Measurements from ENCODE around the gene ATG7.

The ATG7 gene, protein sequence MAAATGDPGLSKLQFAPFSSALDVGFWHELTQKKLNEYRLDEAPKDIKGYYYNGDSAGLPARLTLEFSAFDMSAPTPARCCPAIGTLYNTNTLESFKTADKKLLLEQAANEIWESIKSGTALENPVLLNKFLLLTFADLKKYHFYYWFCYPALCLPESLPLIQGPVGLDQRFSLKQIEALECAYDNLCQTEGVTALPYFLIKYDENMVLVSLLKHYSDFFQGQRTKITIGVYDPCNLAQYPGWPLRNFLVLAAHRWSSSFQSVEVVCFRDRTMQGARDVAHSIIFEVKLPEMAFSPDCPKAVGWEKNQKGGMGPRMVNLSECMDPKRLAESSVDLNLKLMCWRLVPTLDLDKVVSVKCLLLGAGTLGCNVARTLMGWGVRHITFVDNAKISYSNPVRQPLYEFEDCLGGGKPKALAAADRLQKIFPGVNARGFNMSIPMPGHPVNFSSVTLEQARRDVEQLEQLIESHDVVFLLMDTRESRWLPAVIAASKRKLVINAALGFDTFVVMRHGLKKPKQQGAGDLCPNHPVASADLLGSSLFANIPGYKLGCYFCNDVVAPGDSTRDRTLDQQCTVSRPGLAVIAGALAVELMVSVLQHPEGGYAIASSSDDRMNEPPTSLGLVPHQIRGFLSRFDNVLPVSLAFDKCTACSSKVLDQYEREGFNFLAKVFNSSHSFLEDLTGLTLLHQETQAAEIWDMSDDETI

DNA sequence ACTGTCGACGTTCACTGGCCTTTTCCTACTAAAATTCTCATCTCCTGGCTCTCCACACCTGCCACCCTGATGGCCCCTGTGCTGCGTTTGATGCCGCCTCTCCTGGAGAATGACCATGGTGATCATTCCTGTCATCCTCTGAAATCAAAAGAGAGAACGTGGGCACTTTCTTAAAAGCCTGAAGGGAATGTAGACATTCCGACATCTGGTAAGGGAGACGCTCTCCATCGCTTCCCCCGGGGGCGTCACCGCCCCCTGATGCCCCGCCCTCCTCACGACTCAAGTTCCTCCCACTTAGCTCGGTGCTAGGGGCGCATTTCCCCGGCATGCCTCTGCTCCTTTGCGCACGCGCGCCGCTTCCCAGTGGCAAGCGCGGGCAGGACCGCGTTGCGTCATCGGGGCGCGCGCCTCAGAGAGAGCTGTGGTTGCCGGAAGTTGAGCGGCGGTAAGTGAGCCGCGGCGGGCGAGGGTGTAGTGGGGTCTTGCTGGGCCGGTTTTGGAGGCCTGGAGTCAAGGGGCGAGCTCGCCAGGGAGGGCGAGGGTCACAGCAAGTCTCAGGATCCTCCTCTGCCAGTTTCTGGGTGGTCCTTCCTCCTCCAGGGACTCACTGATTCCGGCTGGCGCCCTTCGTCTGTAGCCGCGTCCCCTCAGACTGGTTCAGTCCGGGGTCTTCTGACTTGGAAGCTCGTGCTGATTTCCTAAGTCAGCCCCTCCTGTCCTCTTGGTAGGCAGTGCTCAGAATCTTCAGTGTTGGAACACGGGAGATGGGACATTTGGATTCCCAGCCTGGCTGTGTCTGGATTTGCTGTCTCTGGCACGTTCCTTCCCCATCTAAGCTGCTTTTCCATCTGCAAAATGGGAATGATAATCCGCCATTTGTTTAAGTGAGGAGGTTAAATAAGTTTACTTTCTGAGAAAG, at the start of gene ATG7:
Gene ATG7, plus strand, starts transcription at position 412 of the 919 bp plus-strand sequence. CDS start 26,299 bp downstream, outside the sequence.
- peak; percentile 61 for FAIRE-seq

DNA sequence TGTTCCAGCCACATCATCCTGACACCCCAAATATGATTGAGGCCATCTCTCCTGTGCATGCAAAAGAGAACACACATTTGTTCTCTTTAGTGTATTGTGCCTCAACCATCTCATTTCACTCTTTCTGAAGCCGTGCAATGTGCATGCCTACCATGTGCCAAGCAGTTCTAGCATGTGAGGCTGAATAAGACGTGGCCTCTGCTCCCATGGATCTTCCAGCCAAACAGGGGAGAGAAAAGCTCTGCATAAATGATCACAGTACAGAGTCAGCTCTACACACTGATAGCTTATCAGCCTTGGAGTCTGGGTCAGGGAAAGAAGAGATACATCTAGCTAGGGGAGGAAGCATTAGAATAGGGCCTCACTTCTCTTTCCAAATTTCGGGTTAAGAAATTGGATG, 48.2 kb upstream of the ATG7 start:
- no peak for FAIRE-seq

DNA sequence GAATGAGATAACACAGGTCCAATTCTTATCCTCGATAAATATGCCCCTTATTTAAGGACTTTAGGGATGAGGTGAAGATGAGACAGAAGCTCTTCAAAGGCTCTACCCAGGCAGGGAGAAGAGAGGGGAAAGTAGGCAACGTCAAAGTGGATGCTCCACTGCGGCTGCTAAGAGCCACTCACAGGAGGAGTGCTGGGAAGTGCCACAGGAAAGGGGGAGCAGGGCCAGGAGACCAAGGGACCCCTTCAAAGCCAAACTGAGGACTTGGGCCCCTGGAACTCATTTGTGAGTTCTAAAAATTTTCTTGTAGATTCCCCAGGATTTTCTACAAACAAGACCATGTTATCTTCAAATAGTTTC, 47.3 kb upstream of the ATG7 start:
- FAIRE-seq = no peak

DNA sequence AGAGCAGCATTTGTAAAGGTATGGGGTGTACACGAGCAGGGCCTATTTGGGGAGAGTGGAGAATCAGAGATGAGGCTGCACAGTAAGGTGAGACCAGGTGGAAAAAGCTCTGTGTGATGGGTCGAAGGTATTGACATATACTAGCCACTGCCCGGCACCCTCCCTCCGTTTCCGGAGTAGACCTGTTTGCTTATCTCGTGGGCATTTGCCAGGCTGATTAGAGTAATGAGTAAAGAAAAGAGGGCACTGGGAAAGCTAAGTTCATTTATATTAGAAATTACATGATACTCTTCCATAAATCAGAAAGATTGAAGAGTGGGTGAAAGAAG, 46.2 kb upstream of the ATG7 start:
- FAIRE-seq = no peak

DNA sequence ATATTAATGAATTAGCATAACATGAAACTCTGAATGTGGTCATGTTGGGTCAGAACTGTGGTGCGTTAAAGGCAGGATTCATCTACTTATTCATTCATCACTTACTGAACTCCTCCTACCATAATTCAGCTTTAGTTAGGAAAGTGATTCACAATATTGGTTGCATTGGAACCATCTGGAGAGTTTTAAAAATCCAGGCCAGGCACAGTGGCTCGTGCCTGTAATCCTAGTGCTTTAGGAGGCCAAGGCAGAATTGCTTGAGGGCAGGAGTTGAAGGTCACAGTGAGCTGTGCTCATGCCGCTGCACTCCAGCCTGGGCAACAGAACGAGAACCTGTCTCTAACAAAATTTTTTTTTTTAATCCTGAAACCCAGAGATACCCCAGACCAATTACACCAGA, 44.2 kb upstream of the ATG7 start:
- FAIRE-seq = no peak

DNA sequence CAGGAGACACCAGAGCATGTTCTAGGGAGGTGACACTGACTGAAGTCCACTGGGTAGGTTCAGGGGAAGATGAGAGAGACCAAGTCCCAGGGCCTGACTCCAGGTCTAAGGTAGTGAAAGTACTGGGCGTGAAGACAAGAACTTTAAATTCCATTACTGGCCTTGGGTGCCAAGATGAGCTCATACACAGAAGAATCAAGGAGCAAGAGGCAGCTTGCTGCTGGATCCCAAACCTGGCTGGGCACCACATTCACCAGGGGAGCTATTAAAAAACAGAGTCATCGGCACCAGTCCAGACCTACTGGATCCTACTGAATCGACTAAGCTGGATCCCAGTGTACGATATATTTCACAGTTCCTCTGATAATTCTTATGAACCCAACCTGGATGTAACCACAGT, 42.1 kb upstream of the ATG7 start:
- no peak for FAIRE-seq

DNA sequence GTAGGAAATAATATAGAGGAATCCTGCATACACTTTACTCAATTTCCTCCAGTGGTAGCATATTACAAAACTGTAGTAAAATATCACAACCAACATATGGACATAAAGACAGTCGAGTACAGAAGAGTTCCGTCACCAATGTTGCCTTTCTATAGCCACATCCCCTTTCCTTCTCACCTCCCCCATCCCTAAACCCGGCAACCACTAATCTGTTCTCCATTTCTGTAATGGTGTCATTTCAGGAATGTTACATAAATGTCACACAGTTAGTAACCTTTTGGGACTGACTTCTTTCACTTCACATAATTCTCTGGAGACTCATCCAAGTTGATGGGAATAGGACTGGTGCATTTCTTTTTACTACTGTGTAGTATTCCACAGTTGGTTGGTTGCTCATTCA, 41.4 kb upstream of the ATG7 start:
- no peak for FAIRE-seq

DNA sequence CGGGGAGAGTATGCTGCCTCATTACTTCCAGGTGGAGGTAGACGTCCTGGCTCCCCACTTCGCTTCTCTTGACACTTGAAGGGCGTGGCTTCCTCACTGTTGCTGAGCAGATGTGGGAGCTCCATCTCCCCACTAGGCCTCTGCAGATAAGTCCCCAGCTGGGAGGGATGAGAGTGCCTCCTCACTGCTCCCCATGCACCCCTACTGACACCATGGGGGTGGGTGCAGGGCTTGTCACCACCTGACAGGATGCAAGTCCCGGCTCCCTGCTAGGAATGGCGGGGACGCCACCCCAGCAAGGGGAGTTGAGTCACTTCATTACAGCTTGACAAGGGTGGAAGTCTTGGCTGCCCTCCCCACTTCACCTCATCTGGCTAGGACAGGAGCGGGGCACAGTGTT, 36.8 kb upstream of the ATG7 start:
- FAIRE-seq = no peak

DNA sequence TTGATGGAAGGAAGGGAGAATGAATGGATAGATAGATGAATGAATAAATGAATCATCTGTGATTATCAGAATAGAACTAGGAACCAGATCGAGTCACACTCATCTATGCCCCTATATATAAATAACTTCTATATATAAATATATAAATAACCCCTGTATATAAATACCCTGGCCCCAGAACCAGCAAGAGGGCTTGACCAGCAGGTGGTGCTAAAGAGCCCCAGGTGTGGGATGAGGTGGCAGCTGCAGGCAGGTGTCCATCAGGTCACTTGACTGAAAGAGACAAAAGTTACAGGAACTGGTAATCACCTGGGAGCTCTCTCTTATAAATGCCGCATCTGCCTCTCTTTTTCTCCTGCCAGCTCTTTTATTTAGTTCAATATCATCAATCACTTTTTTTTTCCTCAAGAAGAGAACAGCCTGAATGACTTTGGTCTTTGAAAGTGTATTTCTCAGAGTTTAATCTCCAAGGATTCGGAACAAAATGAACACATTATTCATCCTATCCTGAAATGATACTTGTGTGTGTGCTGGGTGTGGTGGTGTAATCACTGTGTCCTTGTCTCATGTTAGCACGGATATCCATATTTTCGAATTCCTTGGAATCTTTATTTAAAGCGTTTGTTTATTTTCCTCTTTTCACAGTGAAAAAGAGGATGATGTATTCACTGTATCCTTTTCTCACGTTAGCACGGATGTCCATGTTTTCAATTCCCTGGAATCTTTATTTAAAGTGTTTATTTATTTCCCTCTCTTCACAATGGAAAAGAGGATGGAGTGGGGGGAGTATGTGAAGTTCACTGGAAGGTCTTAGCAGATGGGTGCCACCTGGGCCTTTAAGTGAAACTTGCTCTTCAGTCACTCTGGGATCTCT, 35.4 kb upstream of the ATG7 start:
- no peak for FAIRE-seq

DNA sequence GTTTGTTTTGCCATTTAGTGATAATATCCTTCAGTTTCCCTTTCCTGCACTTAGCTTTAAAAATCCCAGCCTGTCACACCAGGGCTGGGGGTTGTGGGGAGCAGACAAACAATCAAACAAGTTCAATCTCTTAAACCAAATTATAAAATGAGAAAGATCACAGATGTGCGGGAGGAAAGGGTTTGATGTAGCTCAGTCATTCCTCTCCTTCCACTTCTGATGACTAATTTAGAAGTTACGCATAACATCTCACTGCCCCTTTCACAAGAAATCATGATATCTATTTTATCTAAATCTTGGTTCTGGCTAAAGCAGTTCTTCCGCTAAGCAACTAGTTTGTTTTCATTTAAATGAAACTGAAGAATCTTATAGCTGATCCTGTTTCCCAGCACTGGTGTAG, 34.1 kb upstream of the ATG7 start:
- FAIRE-seq = peak; percentile 74

DNA sequence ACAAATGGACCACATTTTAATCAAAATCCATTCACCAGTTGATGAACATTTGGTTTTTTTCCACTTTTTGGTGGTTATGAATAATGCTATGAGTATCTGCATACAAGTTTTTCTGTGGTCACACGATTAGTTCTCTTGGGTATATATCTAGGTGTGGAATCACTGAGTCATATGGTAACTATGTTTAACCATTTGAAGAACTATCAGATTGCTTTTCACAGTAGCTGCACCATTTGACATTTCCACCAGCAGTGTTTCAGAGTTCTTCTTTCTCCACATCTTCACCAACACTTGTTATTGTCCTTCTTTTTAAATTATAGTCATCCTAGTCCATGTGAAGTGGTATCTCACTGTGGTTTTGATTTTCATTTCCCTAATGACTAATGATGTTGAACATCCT, 33.3 kb upstream of the ATG7 start:
- no peak for FAIRE-seq

DNA sequence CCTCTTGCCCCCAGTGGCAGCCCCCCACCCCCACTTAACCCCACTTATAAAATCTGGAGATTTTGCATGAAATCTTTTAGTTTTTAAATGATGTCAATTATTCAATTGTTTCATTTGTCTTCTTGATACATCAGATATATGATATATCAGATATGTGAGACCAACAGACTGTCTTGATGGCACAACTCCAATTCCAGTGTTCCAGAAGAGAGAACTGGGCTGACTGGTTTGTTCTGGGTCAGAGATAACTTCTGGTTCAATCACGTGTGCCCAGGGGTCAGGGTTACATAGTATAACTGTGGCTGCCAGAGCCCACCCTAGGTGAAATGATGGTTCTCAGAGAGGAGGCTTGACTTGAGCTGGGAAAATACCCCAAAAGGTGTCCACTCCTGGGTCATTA, 32.4 kb upstream of the ATG7 start:
- no peak for FAIRE-seq

DNA sequence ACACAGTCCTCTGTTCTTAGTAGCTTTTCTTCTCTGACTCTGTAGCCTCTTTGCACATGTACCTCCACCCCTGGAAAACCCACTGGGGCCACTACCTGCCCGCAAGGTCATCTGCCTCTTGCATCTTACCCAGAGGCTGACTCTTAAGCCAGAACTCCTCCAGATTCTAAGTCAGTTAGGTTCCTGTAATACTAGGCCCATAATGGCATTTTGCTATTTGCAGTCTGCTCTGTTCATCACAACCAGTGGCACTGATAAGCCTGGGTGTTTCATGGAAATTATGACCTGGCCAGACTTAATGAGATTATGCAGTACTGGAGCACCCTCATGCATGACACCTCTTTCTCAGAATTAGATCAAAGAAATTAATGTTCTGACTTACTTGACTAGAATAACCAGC, 31.7 kb upstream of the ATG7 start:
- no peak for FAIRE-seq

DNA sequence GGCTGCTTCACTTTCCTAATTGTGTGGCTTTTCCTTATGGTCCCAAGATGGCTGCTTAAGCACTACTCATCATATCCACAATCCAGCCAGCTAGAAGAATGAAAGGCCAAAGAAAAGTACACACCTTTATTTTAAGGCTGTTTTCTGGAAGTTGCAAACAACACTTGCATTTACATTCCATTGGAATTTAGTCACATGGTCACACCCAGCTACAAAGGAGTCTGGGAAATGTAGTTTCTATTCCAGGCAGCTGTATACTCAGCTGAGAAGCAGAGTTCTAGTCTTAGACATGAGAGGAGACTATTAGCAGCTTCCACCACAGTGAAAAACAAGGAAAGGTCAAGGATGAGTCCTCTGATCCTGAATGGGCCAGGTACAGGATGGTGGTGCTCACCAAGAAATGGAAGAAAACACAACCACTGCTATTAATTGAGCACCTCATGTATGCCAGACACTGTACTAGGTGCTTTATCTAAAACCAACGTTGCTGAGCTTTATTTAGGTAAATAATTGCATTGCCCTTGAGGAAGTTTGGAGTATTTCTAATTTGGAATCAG, 28.0 kb upstream of the ATG7 start:
- FAIRE-seq = no peak

DNA sequence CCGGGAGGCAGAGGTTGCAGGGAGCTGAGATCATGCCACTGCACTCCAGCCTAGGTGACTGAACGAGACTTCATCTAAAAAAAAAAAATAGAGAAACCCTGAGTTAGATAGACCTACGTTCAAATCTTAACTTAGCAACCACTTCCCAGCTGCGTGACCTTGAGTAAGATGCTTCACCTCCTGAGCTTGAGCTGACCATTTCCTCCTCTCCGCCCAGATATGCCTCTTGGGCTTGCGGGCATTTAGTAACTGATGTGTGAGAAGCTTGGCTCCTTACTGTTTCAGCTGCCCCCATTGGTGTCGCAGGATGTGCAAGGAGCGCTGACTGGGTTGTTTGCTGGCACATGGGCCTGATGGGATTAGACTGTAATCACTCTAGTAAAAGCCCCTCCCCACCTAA, 26.9 kb upstream of the ATG7 start:
- no peak for FAIRE-seq

DNA sequence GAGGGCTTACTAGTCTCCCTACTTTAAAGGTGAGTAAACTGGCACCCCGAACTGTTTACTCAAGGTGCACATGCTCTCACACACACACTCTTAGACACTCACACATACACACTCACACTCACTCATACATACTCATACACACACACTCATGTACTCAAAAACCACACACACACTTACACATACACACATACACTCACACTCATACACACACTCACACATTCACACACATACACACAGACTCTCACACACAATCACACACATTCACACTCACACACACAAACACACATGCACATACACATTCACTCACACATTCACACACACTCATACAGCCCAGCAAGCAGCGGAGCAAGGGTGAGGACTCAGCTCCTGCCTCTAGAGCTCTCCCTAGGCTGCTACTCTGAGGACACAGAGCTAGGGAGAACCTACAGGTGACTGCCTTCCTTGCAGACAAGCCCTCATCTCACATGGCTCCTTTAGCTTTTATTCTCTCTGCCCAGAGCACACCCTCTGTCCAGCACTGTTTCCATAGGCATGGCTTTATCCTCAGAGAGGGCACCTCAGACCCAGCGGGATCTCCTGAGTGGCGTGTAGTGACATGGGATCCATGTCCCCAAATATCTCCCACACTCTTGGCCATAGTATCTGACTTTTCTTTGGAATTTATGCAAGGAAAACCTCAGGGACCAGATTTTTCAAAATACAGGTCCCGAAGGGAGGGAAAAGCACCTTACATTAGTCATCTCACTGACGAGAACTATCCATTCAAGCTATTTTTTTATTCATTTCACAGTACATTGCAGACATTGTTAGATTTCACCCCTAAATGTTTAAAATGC, 26.2 kb upstream of the ATG7 start:
- no peak for FAIRE-seq

DNA sequence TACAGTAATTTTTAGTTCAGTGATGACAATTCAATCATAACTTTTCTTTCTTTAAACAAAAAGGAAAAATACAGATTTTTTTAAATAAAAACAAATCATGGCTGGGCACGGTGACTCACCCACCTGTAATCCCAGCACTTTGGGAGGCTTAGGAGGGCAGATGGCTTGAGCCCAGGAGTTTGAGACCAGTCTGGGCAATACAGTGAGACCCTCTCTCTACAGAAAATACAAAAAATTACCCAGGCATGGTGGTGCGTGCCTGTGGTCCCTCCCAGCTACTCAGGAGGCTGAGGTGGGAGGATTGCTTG, 25.6 kb upstream of the ATG7 start:
- no peak for FAIRE-seq

DNA sequence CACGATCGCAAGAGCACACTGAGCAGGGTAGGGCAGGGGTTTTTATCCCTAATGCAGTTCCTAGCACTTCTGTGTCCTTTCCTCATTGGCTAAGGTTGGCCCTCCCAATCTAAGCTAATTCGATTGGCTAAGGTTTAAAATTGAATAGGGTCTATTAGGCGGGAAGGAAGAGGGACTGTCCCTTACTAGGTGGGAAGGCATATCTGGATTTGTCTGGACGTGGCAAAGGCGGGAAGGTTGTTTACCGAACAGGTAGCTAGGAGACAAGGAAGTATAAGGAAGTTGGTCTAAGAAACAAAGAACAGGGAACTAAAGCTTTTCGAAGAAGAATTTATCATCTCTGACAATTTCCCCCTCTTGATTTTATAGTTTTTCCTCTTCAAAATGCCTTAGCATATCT, 24.8 kb upstream of the ATG7 start:
- no peak for FAIRE-seq

DNA sequence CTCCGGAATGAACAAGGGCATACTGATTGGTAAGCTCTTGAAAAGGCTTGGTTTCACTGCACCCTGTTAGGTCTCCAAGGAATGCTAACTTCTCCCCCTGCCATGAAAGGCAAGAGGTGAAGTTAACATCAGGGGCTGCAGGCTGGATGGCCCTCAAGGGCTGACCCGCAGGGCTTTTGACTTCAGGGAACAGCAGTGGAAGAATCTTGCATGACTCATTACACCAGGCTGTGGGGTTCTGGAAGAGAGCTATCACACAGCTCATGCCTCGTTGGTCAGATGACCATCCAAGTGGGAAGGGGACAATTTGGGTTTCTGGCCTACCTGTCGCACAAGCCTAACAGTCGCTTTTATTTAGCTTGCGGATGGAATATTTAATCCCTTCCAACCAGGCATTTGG, 23.6 kb upstream of the ATG7 start:
- no peak for FAIRE-seq

DNA sequence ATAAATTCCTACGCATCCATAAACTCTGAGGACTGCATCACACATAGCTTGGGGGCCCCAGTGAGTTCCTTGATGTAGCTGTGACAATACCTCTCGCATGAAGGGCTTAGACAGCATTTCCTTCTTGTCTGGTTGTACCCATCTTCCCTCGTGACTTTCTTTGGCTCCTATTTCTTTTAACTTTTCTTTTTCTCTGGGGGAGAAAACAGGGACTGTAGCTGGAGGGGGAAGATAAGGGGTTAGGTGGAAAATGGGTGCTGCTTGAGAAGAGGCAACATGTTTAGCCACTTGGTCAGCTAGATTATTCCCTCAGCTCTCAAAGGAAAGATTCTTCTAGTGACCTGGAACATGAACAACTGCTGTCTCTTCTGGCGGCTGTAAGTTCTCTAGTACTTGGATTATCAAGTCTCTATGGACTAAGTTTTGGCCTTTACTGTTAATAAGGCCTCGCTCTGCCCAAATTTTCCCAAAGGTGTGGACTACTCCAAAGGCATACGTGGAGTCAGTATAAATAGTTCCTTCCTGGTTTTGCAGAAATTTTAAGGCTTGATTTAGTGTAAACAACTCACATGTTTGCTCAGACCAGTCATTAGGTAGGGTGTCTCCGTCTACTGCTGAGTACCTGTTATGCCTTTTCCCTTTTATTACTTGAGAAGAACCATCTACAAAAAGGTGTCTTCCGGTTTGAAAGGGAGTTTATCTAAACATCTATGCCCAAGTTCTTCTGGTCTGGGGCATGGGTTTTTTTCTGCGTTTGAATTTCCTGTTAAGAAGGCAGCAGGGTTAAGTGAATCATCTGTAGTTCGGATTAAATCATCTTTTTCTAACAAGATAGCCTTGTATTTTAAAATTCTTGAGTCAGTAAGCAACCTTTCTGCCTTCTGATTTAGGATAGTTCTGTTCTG, 21.0 kb upstream of the ATG7 start:
- no peak for FAIRE-seq

DNA sequence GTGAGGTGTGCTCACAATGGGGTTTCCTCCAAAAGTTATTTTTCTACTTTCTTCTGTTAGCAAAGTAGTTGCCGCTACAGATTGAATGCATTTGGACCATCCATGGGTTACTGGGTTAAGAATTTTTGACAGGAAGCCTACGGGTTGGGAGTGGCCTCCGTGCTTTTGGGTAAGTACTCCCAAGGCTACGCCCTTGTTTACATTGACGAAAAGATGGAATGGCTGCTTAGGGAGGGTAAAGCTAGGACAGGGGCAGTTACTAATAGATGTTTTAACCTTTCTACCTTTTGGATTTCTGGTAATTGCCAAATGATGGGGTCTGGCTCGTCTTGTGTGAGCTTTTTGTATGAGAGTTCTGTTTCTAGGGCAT, 20.4 kb upstream of the ATG7 start:
- FAIRE-seq = no peak
